GM06990 (cell line): ENCODE measurements around the gene VIPR2.
"Not testable (repeated sequence)": the region's sequence is repeated elsewhere in the genome, so short reads cannot be mapped to it uniquely, and the experiment has no call there.

Experiments used
- DNase-seq: peaks from one replicate; pipeline ENCODE4 v3.0.0-alpha.2; 2011; ENCODE audit not compliant: insufficient read length; ENCODE audit errors: extremely low read depth
- H3K27me3 ChIP-seq: replicated peaks from 2 replicates; pipeline ENCODE4 v1.6.0; 2011; ENCODE audit warnings: low read length; ENCODE audit not compliant: control insufficient read depth, insufficient read depth
- H3K36me3 ChIP-seq: 2 replicates; pipeline ENCODE4 v1.5.1; 2011; ENCODE audit warnings: low read length; ENCODE audit not compliant: control insufficient read depth, insufficient read depth
- H3K4me3 ChIP-seq: replicated peaks from 2 replicates; pipeline ENCODE4 v1.5.1; 2011; ENCODE audit warnings: low read depth, mild to moderate bottlenecking, control low read depth, low read length
- TF ChIP-seq, protein P1 (sequence below): IDR thresholded peaks from 2 replicates; pipeline ENCODE4 v1.5.1; 2011; ENCODE audit warnings: low read length, control low read depth, mild to moderate bottlenecking, inconsistent platforms; ENCODE audit not compliant: insufficient read depth, poor library complexity, severe bottlenecking

VIPR2 gene

DNA sequence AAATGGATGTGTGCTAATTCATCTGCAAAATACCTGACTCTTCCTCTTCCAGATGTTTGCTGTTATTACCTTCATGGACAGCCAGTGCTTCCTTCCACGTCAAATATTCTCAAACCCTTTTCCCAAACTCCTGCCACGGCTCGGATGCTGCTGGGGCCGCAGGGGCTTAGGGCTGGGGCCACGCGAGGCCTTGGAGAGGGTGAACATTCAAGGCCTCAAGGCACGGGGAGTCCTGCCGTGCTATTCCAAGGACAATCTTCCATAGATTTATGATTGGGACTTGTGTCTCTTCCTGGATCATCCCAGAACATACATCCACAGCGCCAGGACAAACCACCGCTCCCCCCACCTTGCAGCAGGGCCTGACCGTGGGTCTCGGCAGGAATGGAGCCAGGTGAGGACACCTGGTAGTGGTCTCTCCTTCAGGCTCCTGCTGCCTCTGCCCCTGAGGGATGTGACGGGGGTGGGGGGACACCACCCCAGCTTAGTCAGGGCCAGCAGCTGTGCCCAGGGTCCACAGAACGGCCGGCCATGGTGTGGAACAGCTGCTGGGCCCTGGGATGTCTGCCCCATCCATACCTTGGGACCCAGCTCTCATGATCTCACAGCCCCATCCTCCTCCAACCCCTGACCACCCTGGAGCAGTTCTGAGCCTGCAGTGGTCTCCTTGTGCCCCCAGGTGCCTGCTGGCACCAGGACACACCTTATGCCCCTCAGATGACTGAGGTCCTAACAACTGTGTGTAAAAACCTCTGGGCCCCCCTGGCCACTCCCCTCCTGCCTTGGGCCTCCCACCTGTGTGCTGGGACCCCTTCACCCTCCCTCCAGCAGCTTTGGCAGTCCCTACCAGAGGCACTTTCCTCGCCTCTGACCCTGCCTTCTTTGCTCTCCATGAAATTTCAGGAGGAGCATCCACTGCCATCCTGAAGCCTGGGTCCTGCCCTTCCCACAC lies 16.7 kb downstream of the VIPR2 start:
- DNase-seq = no peak
- Histone ChIP-seq H3K4me3 (no peak overlapping the region), H3K36me3 (no peaks in the 10 kb centered on the region), H3K27me3 (no peaks in the 10 kb centered on the region)
- TF ChIP-seq, protein P1, sequence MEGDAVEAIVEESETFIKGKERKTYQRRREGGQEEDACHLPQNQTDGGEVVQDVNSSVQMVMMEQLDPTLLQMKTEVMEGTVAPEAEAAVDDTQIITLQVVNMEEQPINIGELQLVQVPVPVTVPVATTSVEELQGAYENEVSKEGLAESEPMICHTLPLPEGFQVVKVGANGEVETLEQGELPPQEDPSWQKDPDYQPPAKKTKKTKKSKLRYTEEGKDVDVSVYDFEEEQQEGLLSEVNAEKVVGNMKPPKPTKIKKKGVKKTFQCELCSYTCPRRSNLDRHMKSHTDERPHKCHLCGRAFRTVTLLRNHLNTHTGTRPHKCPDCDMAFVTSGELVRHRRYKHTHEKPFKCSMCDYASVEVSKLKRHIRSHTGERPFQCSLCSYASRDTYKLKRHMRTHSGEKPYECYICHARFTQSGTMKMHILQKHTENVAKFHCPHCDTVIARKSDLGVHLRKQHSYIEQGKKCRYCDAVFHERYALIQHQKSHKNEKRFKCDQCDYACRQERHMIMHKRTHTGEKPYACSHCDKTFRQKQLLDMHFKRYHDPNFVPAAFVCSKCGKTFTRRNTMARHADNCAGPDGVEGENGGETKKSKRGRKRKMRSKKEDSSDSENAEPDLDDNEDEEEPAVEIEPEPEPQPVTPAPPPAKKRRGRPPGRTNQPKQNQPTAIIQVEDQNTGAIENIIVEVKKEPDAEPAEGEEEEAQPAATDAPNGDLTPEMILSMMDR = no peak

DNA sequence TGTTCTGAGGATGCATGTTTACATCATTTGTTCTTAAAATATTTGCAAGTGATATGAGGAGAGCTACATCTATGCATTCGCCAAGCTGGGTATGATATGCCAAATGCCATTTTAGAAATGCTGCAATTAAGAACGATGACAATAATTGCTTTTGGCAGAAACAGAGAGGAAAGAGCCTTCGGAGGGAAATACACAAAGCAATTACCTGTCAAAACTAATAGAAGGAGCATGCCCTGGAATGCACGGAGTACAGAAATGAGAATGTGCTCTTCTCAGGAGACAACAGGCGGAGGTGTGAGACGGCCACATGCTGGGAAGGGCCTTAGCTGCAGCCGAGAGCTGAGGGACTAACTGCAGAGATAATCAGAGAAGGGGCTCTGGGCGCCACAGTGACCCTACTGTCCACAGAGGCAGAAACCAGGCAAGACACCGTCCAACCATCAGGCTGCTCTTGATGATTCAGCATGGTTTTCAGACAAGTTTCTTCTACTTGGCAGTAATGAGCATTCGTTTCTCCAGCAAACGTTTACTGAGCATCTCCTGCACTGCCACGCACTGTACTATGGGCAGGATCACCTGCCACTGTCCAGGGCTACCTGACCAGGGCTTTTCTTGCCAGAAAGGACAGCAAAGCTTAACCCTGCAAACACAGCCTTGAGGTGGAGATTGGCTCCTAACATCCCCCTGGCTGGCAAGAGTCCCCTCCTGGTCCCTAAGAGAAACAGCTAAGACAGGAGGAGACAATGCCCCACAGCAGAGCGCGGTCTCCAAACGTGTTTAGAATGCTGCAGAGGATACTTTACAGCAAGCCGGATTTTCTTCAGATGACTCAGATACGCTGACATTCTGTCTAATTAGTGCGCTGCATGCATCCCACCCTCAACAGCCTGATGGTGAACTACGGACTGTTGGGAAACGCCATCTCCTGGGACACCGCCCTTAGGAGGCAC lies 18.1 kb downstream of the VIPR2 start:
- Histone ChIP-seq H3K36me3 (no peaks in the 10 kb centered on the region), H3K27me3 (no peaks in the 10 kb centered on the region), H3K4me3 (no peak overlapping the region)
- TF ChIP-seq, protein P1 = no peak
- no peak for DNase-seq

DNA sequence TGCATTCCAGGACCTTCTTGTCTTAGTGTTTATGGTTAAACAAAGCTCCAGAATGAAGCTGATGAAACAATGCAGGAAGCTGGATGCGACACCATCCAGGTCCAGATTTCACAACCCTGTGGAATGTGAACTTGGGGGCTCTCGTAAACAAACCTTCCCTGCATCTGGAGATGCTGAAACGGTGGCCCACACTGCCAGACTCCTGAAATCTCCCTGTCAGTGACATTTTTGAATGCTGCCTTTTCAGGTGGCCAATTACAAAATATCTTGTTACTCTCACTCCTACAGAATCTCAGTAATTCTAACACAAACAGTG lies 18.8 kb downstream of the VIPR2 start:
- DNase-seq = no peak
- Histone ChIP-seq H3K36me3 (no peaks in the 10 kb centered on the region), H3K27me3 (no peaks in the 10 kb centered on the region), H3K4me3 (no peak overlapping the region)
- TF ChIP-seq, protein P1 = no peak

DNA sequence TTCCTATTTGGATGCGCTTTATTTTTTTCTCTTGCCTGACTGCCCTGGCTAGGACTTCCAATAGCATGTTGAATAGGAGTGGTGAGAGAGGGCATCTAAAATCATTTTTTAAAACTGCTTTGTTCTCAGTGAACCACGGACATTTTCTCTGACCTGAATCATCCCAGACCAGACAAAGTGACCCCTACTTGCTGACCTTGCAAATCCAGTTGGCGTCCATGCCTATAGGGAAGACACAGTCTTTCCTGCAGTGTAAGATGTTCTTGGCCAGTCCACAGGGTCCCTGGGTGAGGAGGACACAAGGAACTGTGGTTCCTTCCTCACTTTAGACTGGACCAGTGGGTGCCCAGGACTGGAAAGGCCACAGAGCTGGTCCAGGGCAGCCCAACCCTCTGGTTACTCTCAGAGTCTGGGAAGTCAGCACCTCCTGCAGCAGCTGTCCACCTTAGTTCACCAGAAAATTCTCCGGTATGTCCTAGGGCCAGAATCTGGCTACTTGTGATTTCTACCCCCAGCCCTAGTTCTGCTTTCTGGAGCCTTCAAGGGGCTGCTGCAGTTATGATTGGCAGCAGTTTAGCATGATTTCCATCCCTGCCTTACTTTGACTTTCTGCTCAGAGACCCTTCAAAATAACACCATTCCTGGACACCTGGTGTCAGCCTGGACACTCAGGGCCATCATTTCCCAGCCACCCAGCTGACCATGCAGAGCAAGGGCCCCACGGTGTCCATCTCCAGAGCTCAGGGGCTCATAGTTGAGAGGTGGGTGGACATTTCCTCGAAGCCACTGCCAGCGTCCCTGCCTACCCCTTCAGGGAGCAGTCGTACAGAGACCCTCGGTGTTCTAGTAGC lies 19.3 kb downstream of the VIPR2 start:
- no peak overlapping the region for H3K4me3 ChIP-seq
- DNase-seq = no peak
- no peaks in the 10 kb centered on the region for H3K36me3 ChIP-seq
- no peaks in the 10 kb centered on the region for H3K27me3 ChIP-seq
- TF ChIP-seq, protein P1 = no peak

DNA sequence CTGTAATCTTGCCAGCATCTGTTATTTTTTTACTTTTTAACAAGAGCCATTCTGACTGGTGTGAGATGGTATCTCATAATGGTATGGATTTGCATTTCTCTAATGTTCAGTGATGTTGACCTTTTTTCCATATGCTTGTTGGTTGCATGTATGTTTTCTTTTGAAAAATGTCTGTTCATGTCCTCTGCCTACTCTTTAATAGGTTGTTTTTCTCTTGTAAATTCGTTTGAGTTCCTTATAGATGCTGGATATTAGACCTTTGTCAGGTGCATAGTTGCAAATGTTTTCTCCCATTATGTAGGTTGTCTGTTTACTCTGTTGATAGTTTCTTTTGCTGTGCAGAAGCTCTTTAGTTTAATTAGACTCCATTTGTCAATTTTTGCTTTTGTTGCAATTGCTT lies 20.9 kb downstream of the VIPR2 start:
- H3K4me3 ChIP-seq, H3K27me3 ChIP-seq, DNase-seq, H3K36me3 ChIP-seq: not testable (repeated sequence)

DNA sequence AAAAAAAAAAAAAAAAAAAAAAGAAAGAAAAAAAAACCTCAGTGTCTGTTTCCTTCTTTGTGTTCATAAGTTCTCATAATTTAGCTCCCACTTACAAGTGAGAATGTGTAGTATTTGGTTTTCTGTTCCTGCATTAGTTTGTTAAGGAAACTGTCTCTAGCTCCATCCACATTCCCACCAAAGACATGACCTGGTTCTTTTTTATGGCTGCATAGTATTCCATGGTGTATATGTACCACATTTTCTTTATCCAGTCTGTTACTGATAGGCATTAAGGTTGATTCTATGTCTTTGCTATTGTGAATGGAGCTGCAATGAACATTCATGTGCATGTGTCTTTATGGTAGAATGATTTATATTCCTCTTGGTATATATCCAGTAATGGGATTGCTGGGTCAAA lies 21.4 kb downstream of the VIPR2 start:
- not testable (repeated sequence) for H3K4me3 ChIP-seq, H3K36me3 ChIP-seq, H3K27me3 ChIP-seq, DNase-seq
